H1 (cell line): ENCODE data around the gene RENBP. TPM values are rescaled to one million over a fixed set of nuclear protein-coding genes. Genes with fewer than 3 reads are reported as not detected.

Source experiments
- CTCF ChIA-PET: fragments of 300-600 bp; sonication (Branson Sonifier 250); formaldehyde crosslinking; loops from one replicate; lab custom pipeline; 2021; ENCODE audit not compliant: partially characterized antibody; lab: Charles Lee
- POLR2A ChIA-PET: fragments of 300-600 bp; sonication (Branson Sonifier 250); formaldehyde crosslinking; loops from one replicate; lab custom pipeline; 2021; ENCODE audit warnings: inconsistent platforms; ENCODE audit not compliant: partially characterized antibody; lab: Charles Lee
- DNase-seq, 2 experiments: peaks; one replicate each; pipeline versions ENCODE4 v3.0.0 to v3.0.0-alpha.2; 2010 to 2022; ENCODE audit warnings: low spot score in 2 of 2, low read depth in 1 of 2, mixed read lengths in 1 of 2
- FAIRE-seq: peaks from 2 replicates; lab custom pipeline; 2011; peaks lifted over from hg19 to GRCh38; lab: Jason Lieb, UNC
- H2AFZ ChIP-seq: 2 replicates; pipeline ENCODE4 v1.8.1; 2012; ENCODE audit warnings: low read length, inconsistent platforms
- H2AK5ac ChIP-seq: 2 replicates; pipeline ENCODE4 v1.6.1; 2013; ENCODE audit warnings: low read depth, low read length
- H2BK120ac ChIP-seq: replicated peaks from 2 replicates; pipeline ENCODE3; 2013; ENCODE audit warnings: low read depth, low read length, inconsistent platforms
- H2BK12ac ChIP-seq: 2 replicates; pipeline ENCODE4 v1.6.1; 2013; ENCODE audit warnings: low read depth, low read length
- H2BK15ac ChIP-seq: 2 replicates; pipeline ENCODE4 v1.6.1; 2013; ENCODE audit warnings: low read length
- H2BK20ac ChIP-seq: 2 replicates; pipeline ENCODE4 v1.6.1; 2013; ENCODE audit warnings: low read length
- H2BK5ac ChIP-seq: 2 replicates; pipeline ENCODE4 v1.6.1; 2013; ENCODE audit warnings: low read depth, low read length
- H3K14ac ChIP-seq: 2 replicates; pipeline ENCODE4 v1.6.1; 2013; ENCODE audit warnings: inconsistent platforms; ENCODE audit not compliant: insufficient read length
- H3K18ac ChIP-seq: 2 replicates; pipeline ENCODE4 v1.6.1; 2013; ENCODE audit warnings: low read length; ENCODE audit errors: extremely low read depth
- H3K23ac ChIP-seq: 2 replicates; pipeline ENCODE4 v1.6.1; 2013; ENCODE audit warnings: inconsistent platforms; ENCODE audit not compliant: insufficient read length
- H3K23me2 ChIP-seq: 2 replicates; pipeline ENCODE4 v1.6.1; 2013; ENCODE audit warnings: low read depth, low read length
- H3K27ac ChIP-seq: 2 replicates; pipeline ENCODE4 v1.6.1; 2011; ENCODE audit warnings: low read depth, low read length, inconsistent platforms
- H3K27me3 ChIP-seq, 4 experiments: replicated peaks in 1 of 4; 1 replicate in 1 of 4; 2 replicates in 3 of 4; pipeline versions ENCODE4 v1.6.1 to v1.8.1; 2011 to 2013; ENCODE audit warnings: low read length in 3 of 4, mild to moderate bottlenecking in 3 of 4, inconsistent platforms in 2 of 4, mixed read lengths in 2 of 4, moderate library complexity in 1 of 4; ENCODE audit not compliant: control insufficient read depth in 3 of 4, insufficient read depth in 3 of 4; ENCODE audit errors: extremely low read depth in 1 of 4
- H3K36me3 ChIP-seq, 4 experiments: 2 replicates each; pipeline versions ENCODE4 v1.6.1 to v1.8.1; 2011 to 2013; ENCODE audit warnings: mild to moderate bottlenecking in 4 of 4, low read length in 3 of 4, moderate library complexity in 2 of 4, control low read depth in 1 of 4, inconsistent platforms in 1 of 4; ENCODE audit not compliant: insufficient read depth in 4 of 4, control insufficient read depth in 2 of 4
- H3K4ac ChIP-seq: replicated peaks from 2 replicates; pipeline ENCODE3; 2013; ENCODE audit warnings: low read length, low read depth, mixed read lengths, inconsistent platforms; ENCODE audit not compliant: insufficient read length
- H3K4me1 ChIP-seq, 4 experiments: replicated peaks in 1 of 4; 1 replicate in 1 of 4; 2 replicates in 3 of 4; pipeline versions ENCODE4 v1.6.1 to v1.8.1; 2011 to 2013; ENCODE audit warnings: low read length in 3 of 4, inconsistent platforms in 2 of 4, mixed read lengths in 1 of 4; ENCODE audit not compliant: insufficient read depth in 4 of 4, control insufficient read depth in 3 of 4
- H3K4me2 ChIP-seq, 2 experiments: 2 replicates each; pipeline versions ENCODE4 v1.6.1 to v1.8.1; 2011 to 2013; ENCODE audit warnings: low read depth in 2 of 2, low read length in 2 of 2, control low read depth in 1 of 2, inconsistent platforms in 1 of 2, mild to moderate bottlenecking in 1 of 2; ENCODE audit not compliant: insufficient read depth in 1 of 2
- H3K4me3 ChIP-seq, 4 experiments: fragments of 200-600, 300-600 bp in 1 of 4; sonication (generic), shearing (Covaris generic), sonication (Bioruptor Twin) in 1 of 4; 2 replicates each; pipeline versions ENCODE4 v1.5.1 to v1.8.1; 2011 to 2016; ENCODE audit warnings: low read length in 4 of 4, low read depth in 3 of 4, control low read depth in 2 of 4, inconsistent platforms in 2 of 4, mild to moderate bottlenecking in 2 of 4, mixed read lengths in 1 of 4, moderate library complexity in 1 of 4; ENCODE audit not compliant: insufficient read depth in 2 of 4; ENCODE audit errors: extremely low read depth in 1 of 4
- H3K56ac ChIP-seq: replicated peaks from 2 replicates; pipeline ENCODE3; 2013; ENCODE audit warnings: low read depth, mild to moderate bottlenecking, mixed read lengths, low read length, inconsistent platforms; ENCODE audit not compliant: insufficient read length
- H3K79me1 ChIP-seq: 2 replicates; pipeline ENCODE4 v1.6.1; 2013; ENCODE audit warnings: low read depth, low read length, control low read depth
- H3K79me2 ChIP-seq, 2 experiments: 2 replicates each; pipeline versions ENCODE4 v1.6.1 to v1.8.1; 2012 to 2013; ENCODE audit warnings: low read length in 2 of 2, mild to moderate bottlenecking in 2 of 2, inconsistent platforms in 1 of 2; ENCODE audit not compliant: insufficient read depth in 2 of 2, control insufficient read depth in 1 of 2
- H3K9ac ChIP-seq, 4 experiments: replicated peaks in 1 of 4; 1 replicate in 1 of 4; 2 replicates in 3 of 4; pipeline versions ENCODE4 v1.6.1 to v1.8.1; 2011 to 2013; ENCODE audit warnings: low read depth in 3 of 4, low read length in 3 of 4, control low read depth in 2 of 4, mild to moderate bottlenecking in 2 of 4, moderate library complexity in 2 of 4, inconsistent platforms in 1 of 4; ENCODE audit errors: extremely low read depth in 1 of 4
- H3K9me3 ChIP-seq, 2 experiments: 2 replicates each; pipeline versions ENCODE4 v1.6.1 to v1.8.1; 2012 to 2013; ENCODE audit warnings: mild to moderate bottlenecking in 2 of 2, moderate library complexity in 2 of 2, control low read depth in 1 of 2, inconsistent platforms in 1 of 2, low read depth in 1 of 2, low read length in 1 of 2, mixed read lengths in 1 of 2; ENCODE audit not compliant: insufficient read depth in 2 of 2
- H4K20me1 ChIP-seq, 2 experiments: replicated peaks in 1 of 2; 2 replicates each; pipeline versions ENCODE3 to v1.8.1; 2011 to 2013; ENCODE audit warnings: inconsistent platforms in 2 of 2, low read length in 2 of 2, mild to moderate bottlenecking in 1 of 2; ENCODE audit not compliant: insufficient read depth in 2 of 2, control insufficient read depth in 1 of 2
- H4K5ac ChIP-seq: 2 replicates; pipeline ENCODE4 v1.6.1; 2013; ENCODE audit warnings: low read length, low read depth, mixed read lengths, inconsistent platforms; ENCODE audit not compliant: insufficient read length
- H4K8ac ChIP-seq: 2 replicates; pipeline ENCODE4 v1.8.0; 2013; ENCODE audit warnings: mild to moderate bottlenecking, moderate library complexity, low read length, inconsistent platforms; ENCODE audit not compliant: insufficient read depth; ENCODE audit errors: extremely low read depth
- H4K91ac ChIP-seq: replicated peaks from 2 replicates; pipeline ENCODE3; 2013; ENCODE audit warnings: low read length, mixed read lengths, inconsistent platforms; ENCODE audit not compliant: insufficient read length
- CBX8 ChIP-seq: fragments of 300-800, 300-1000 bp; sonication (generic); IDR thresholded peaks from 2 replicates; pipeline ENCODE4 v1.7.1; 2016; ENCODE audit warnings: low read depth, low read length, borderline replicate concordance
- CHD1 ChIP-seq: IDR thresholded peaks from 2 replicates; pipeline ENCODE4 v1.6.1; 2012; ENCODE audit warnings: low read depth, low read length, improper control_type of control experiment
- JUN ChIP-seq: IDR thresholded peaks from 2 replicates; pipeline ENCODE4 v1.6.1; 2011; ENCODE audit warnings: low read depth, mild to moderate bottlenecking, improper control_type of control experiment, low read length
- KDM4A ChIP-seq: IDR thresholded peaks from one replicate; pipeline ENCODE4 v1.7.1; 2012; ENCODE audit warnings: low read depth, mild to moderate bottlenecking, moderate library complexity, low read length, inconsistent platforms; ENCODE audit not compliant: severe bottlenecking
- RFX5 ChIP-seq: IDR thresholded peaks from 2 replicates; pipeline ENCODE4 v1.6.1; 2011; ENCODE audit warnings: low read depth, low read length, improper control_type of control experiment, borderline replicate concordance
- RNF2 ChIP-seq: fragments of 200-900, 300-1000 bp; sonication (generic); IDR thresholded peaks from 2 replicates; pipeline ENCODE4 v1.7.1; 2016; ENCODE audit warnings: borderline replicate concordance, low read depth, mild to moderate bottlenecking, antibody characterized with exemption, low read length; ENCODE audit not compliant: poor library complexity, severe bottlenecking; ENCODE audit errors: missing control alignments
- RXRA ChIP-seq: IDR thresholded peaks from 2 replicates; pipeline ENCODE4 v1.6.1; 2011; ENCODE audit warnings: low read depth, mild to moderate bottlenecking, low read length, moderate library complexity; ENCODE audit not compliant: insufficient read depth
- SP2 ChIP-seq: IDR thresholded peaks from 2 replicates; pipeline ENCODE4 v1.6.1; 2012; ENCODE audit warnings: mild to moderate bottlenecking, low read length, inconsistent platforms
- SP4 ChIP-seq: IDR thresholded peaks from 2 replicates; pipeline ENCODE4 v1.6.1; 2012; ENCODE audit warnings: low read length, inconsistent platforms
- SUZ12 ChIP-seq: fragments of 200-600 bp; sonication (generic); IDR thresholded peaks from 2 replicates; pipeline ENCODE4 v1.6.1; 2012; ENCODE audit warnings: mild to moderate bottlenecking, inconsistent platforms, low read length, moderate library complexity, mixed read lengths
- TEAD4 ChIP-seq: IDR thresholded peaks from 2 replicates; pipeline ENCODE4 v1.6.1; 2012; ENCODE audit warnings: low read depth, low read length, inconsistent platforms, mixed read lengths
- ZNF274 ChIP-seq: IDR thresholded peaks from 2 replicates; pipeline ENCODE4 v1.7.0; 2012; ENCODE audit warnings: low read length, borderline replicate concordance; ENCODE audit errors: extremely low read depth
- WGBS, 2 experiments: shearing (Covaris generic) in 1 of 2; methylation state at CpG; one replicate each; pipeline versions ENCODE4 v1.1.6 to v1.1.7; 2013 to 2015; ENCODE audit warnings: low lambda C conversion rate in 2 of 2, mixed read lengths in 2 of 2, inconsistent platforms in 1 of 2, low coverage in 1 of 2, missing lambda C conversion rate in 1 of 2; ENCODE audit not compliant: insufficient replicate concordance in 2 of 2, insufficient coverage in 1 of 2, insufficient read length in 1 of 2; ENCODE audit errors: extremely low coverage in 1 of 2, missing lambda C conversion rate in 1 of 2; 5-methylcytosine and 5-hydroxymethylcytosine counted together
- polyA plus RNA-seq, 7 experiments: library from polyadenylated mRNA; depleted of rRNA in 3 of 7; stranded (reverse) in 5 of 7; unstranded in 2 of 7; fragments of >200 nt in 5 of 7; fragments of 200-250 nt in 2 of 7; gene quantifications; 1 replicate in 5 of 7; 2 replicates in 1 of 7; 4 replicates in 1 of 7; pipeline versions ENCODE4 v1.2.1 to v1.2.3, GENCODE V29; 2011 to 2013; ENCODE audit warnings: missing spikeins in 2 of 7, mixed read lengths in 2 of 7
- total RNA-seq: library from RNA; stranded (reverse); fragmentation: NEBNext Ultra II Directional; extraction: Animal tissue kit (Norgen Biotek cat#: 25700); gene quantifications from 2 replicates; pipeline ENCODE4 v1.2.1, GENCODE V29; 2021

RENBP gene
- total and polyA plus RNA-seq, 2 of the 8 experiments (the other 6 are each of a cell fraction or from before 2014, with no cell fraction given) = 12.4 to 21.8 TPM

GRCh38 chrX:153920546-153920945 lies 23.9 kb downstream of the RENBP start:
- Histone ChIP-seq H4K5ac (no peak overlapping the region), H3K79me2 (peaks cover 0 to 3% of the 10 kb centered on the region in 2 experiments; a peak in 1 of 4 replicates), H2BK15ac (no peak overlapping the region), H3K56ac (no peak overlapping the region), H3K23me2 (no peaks in the 10 kb centered on the region), H3K4me2 (no peak overlapping the region), H4K91ac (no peak overlapping the region), H2BK12ac (no peak overlapping the region), H3K4me3 (no peak overlapping the region), H4K20me1 (peaks cover 0 to 2% of the 10 kb centered on the region in 2 experiments), H3K27ac (no peak overlapping the region), H3K14ac (no peak overlapping the region), H3K36me3 (0 out of 8 replicates have a peak, but pooled peaks cover 0 to 2% (median 0%) of the 10 kb centered on the region in 4 experiments), H2AFZ (no peak overlapping the region), H3K79me1 (no peaks in the 10 kb centered on the region; the same call in 1 of the 2 replicates), H2BK5ac (no peak overlapping the region), H2AK5ac (no peak overlapping the region), H3K27me3 (no peaks in the 10 kb centered on the region), H2BK20ac (no peak overlapping the region), H3K4ac (no peak overlapping the region), H3K4me1 (peaks cover 0 to 5% (median 1%) of the 10 kb centered on the region in 4 experiments; a peak in 5 of 7 replicates), H2BK120ac (no peak overlapping the region), H3K9me3 (no peaks in the 10 kb centered on the region), H3K9ac (no peak overlapping the region), H3K18ac (no peak overlapping the region), H3K23ac (no peak overlapping the region), H4K8ac (no peak overlapping the region)
- POLR2A ChIA-PET = interaction anchor here (3.1 to 14.9 kb wide), 2 partner anchors 12 to 21 kb away, joined by 9 to 231 read pairs; partner anchors contain the start of genes NAA10 and RENBP
- FAIRE-seq (no peak), DNase-seq (no peak)
- 93% methylated on average over 3 of the region's 14 CpGs; no CpG with 5 or more reads in 1 of the 2 experiments for WGBS, 2 experiments
- CTCF ChIA-PET = interaction anchor here (0.7 to 7.0 kb wide), 5 partner anchors 10 to 253 kb away, joined by 3 to 65 read pairs (median 3); no protein-coding TSS in a partner anchor
- TF ChIP-seq KDM4A (no peak), CBX8 (no peak), ZNF274 (no peak), SP4 (no peak), CHD1 (no peak), TEAD4 (no peak), RXRA (no peak), RFX5 (no peak), JUN (no peak), SUZ12 (no peak), RNF2 (no peak), SP2 (no peak)
